Astrocyte (in vitro differentiated cells and primary cell): ENCODE results near the gene SMTNL1. TPM values are rescaled to one million over a fixed set of nuclear protein-coding genes. Genes with fewer than 3 reads are reported as not detected.

ENCODE experiments used
- DNase-seq: peaks from one replicate; pipeline ENCODE4 v3.0.0-alpha.2; 2010; ENCODE audit warnings: low read depth
- FAIRE-seq: peaks from 2 replicates; lab custom pipeline; 2011; peaks lifted over from hg19 to GRCh38; lab: Jason Lieb, UNC
- H2AFZ ChIP-seq: 2 replicates; pipeline ENCODE4 v1.6.0; 2012; ENCODE audit warnings: low read depth, low read length, inconsistent platforms
- H3K27ac ChIP-seq: 2 replicates; pipeline ENCODE4 v1.5.1; 2011; ENCODE audit warnings: low read depth, low read length, inconsistent platforms
- H3K27me3 ChIP-seq: 2 replicates; pipeline ENCODE4 v1.6.0; 2011; ENCODE audit warnings: low read length, inconsistent platforms; ENCODE audit not compliant: insufficient read depth
- H3K36me3 ChIP-seq: 2 replicates; pipeline ENCODE4 v1.5.1; 2011; ENCODE audit warnings: low read length, inconsistent platforms; ENCODE audit not compliant: insufficient read depth
- H3K4me1 ChIP-seq: 2 replicates; pipeline ENCODE4 v1.5.1; 2011; ENCODE audit warnings: low read length, inconsistent platforms; ENCODE audit not compliant: insufficient read depth
- H3K4me2 ChIP-seq: 2 replicates; pipeline ENCODE4 v1.6.0; 2012; ENCODE audit warnings: low read length, inconsistent platforms
- H3K4me3 ChIP-seq: 2 replicates; pipeline ENCODE4 v1.5.1; 2011; ENCODE audit warnings: low read depth, mild to moderate bottlenecking, low read length, inconsistent platforms; ENCODE audit not compliant: insufficient read depth
- H3K79me2 ChIP-seq: 2 replicates; pipeline ENCODE4 v1.6.0; 2012; ENCODE audit warnings: mild to moderate bottlenecking, low read length, inconsistent platforms; ENCODE audit not compliant: insufficient read depth
- H3K9ac ChIP-seq: 2 replicates; pipeline ENCODE4 v1.6.0; 2012; ENCODE audit warnings: mild to moderate bottlenecking, low read length, inconsistent platforms
- H3K9me3 ChIP-seq: 2 replicates; pipeline ENCODE4 v1.5.1; 2012; ENCODE audit warnings: low read depth, mild to moderate bottlenecking, low read length, inconsistent platforms; ENCODE audit not compliant: insufficient read depth
- H4K20me1 ChIP-seq: 2 replicates; pipeline ENCODE4 v1.6.0; 2012; ENCODE audit warnings: low read length, inconsistent platforms; ENCODE audit not compliant: insufficient read depth
- H3K27ac Mint-ChIP-seq: one replicate; pipeline ENCODE4 v1.8.0; 2021; ENCODE audit warnings: mild to moderate bottlenecking, mixed read lengths; ENCODE audit not compliant: unreplicated experiment
- H3K27me3 Mint-ChIP-seq: one replicate; pipeline ENCODE4 v1.8.0; 2021; ENCODE audit warnings: low read depth, mixed read lengths; ENCODE audit not compliant: unreplicated experiment
- H3K36me3 Mint-ChIP-seq: one replicate; pipeline ENCODE4 v1.8.0; 2021; ENCODE audit warnings: low read depth, mixed read lengths; ENCODE audit not compliant: unreplicated experiment
- H3K4me1 Mint-ChIP-seq: one replicate; pipeline ENCODE4 v1.8.0; 2021; ENCODE audit warnings: low read depth, mixed read lengths; ENCODE audit not compliant: unreplicated experiment
- H3K4me3 Mint-ChIP-seq: one replicate; pipeline ENCODE4 v1.8.0; 2021; ENCODE audit warnings: mild to moderate bottlenecking, moderate library complexity, mixed read lengths; ENCODE audit not compliant: unreplicated experiment
- H3K9me3 Mint-ChIP-seq: one replicate; pipeline ENCODE4 v1.8.0; 2021; ENCODE audit warnings: mild to moderate bottlenecking, mixed read lengths; ENCODE audit not compliant: unreplicated experiment
- EZH2 ChIP-seq: IDR thresholded peaks from 2 replicates; pipeline ENCODE4 v1.6.1; 2012; ENCODE audit warnings: mild to moderate bottlenecking, low read length, inconsistent platforms; ENCODE audit not compliant: insufficient read depth
- total RNA-seq: library from RNA; stranded (reverse); gene quantifications from 2 replicates; pipeline ENCODE4 v1.2.1, GENCODE V29; 2021
- TF ChIP-seq, protein P1 (sequence below): IDR thresholded peaks from 2 replicates; pipeline ENCODE4 v1.5.1; 2011; ENCODE audit warnings: low read depth, mild to moderate bottlenecking, inconsistent platforms, low read length, moderate library complexity; ENCODE audit not compliant: insufficient read depth

The SMTNL1 gene
- total RNA-seq, 1 donor from 2014 or later, result not detected

DNA sequence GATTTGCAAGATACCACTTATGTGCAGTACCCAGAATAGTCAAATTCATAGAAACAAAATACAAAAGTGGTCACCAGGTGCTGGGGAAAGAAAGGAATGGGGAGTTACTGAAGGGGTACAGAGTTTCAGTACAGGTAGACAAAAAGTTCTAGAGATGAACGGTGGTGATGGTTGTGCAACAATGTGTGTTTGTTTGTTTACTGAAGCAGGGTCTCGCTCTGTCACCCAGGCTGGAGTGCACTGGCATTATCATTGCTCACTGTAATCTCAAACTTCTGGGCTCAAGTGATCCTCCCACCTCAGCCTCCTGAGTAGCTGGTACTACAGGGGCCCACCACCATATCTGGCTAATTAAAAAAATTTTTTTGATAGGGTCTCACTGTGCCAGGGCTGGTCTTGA lies 18.0 kb downstream of the SMTNL1 start:
- H4K20me1 ChIP-seq, result no peaks in the 10 kb centered on the region
- no peaks in the 10 kb centered on the region for H3K79me2 ChIP-seq
- H3K9me3 Mint-ChIP-seq, result no peaks in the 10 kb centered on the region
- no peaks in the 10 kb centered on the region for H3K27me3 ChIP-seq
- no peaks in the 10 kb centered on the region for H3K9me3 ChIP-seq
- H3K4me1 Mint-ChIP-seq, result no peaks in the 10 kb centered on the region
- H3K27me3 Mint-ChIP-seq, result no peaks in the 10 kb centered on the region
- DNase-seq, result no peak
- TF ChIP-seq EZH2, result no peak
- TF ChIP-seq, protein P1, sequence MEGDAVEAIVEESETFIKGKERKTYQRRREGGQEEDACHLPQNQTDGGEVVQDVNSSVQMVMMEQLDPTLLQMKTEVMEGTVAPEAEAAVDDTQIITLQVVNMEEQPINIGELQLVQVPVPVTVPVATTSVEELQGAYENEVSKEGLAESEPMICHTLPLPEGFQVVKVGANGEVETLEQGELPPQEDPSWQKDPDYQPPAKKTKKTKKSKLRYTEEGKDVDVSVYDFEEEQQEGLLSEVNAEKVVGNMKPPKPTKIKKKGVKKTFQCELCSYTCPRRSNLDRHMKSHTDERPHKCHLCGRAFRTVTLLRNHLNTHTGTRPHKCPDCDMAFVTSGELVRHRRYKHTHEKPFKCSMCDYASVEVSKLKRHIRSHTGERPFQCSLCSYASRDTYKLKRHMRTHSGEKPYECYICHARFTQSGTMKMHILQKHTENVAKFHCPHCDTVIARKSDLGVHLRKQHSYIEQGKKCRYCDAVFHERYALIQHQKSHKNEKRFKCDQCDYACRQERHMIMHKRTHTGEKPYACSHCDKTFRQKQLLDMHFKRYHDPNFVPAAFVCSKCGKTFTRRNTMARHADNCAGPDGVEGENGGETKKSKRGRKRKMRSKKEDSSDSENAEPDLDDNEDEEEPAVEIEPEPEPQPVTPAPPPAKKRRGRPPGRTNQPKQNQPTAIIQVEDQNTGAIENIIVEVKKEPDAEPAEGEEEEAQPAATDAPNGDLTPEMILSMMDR, result no peak
- no peak overlapping the region for H3K9ac ChIP-seq
- H3K4me1 ChIP-seq, result no peaks in the 10 kb centered on the region
- H3K36me3 ChIP-seq, result no peaks in the 10 kb centered on the region
- H3K27ac ChIP-seq, result no peak overlapping the region
- no peak overlapping the region for H3K4me2 ChIP-seq
- H2AFZ ChIP-seq, result no peak overlapping the region
- no peak overlapping the region for H3K4me3 Mint-ChIP-seq
- H3K4me3 ChIP-seq, result no peak overlapping the region
- peaks cover 57% of the 10 kb centered on the region for H3K36me3 Mint-ChIP-seq
- no peak for FAIRE-seq
- H3K27ac Mint-ChIP-seq, result no peak overlapping the region

DNA sequence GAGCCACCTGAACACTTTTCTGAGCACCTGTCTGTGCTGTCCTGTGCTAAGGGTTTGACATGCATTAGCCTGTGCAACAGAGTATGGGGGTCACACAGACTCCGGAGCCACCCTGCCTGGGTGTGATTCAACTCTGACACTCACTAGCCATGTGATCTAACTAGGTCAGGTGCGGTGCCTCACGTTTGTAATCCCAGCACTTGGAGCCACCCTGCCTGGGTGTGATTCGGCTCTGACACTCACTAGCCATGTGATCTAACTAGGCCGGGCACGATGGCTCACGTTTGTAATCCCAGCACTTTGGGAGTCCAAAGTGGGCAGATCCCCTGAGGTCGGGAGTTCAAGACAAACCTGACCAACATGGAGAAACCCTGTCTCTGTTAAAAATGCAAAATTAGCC lies 18.6 kb downstream of the SMTNL1 start:
- Histone ChIP-seq H3K9ac (no peak overlapping the region), H2AFZ (no peak overlapping the region), H3K4me2 (no peak overlapping the region), H3K27ac (no peak overlapping the region), H3K4me1 (no peaks in the 10 kb centered on the region), H3K79me2 (no peaks in the 10 kb centered on the region), H3K9me3 (no peaks in the 10 kb centered on the region), H4K20me1 (no peaks in the 10 kb centered on the region), H3K36me3 (no peaks in the 10 kb centered on the region), H3K27me3 (no peaks in the 10 kb centered on the region), H3K4me3 (no peak overlapping the region)
- Mint-ChIP-seq H3K27ac (no peak overlapping the region), H3K4me3 (no peak overlapping the region), H3K4me1 (no peaks in the 10 kb centered on the region), H3K36me3 (peaks cover 55% of the 10 kb centered on the region), H3K9me3 (no peaks in the 10 kb centered on the region), H3K27me3 (no peaks in the 10 kb centered on the region)
- FAIRE-seq, result no peak
- no peak for DNase-seq
- TF ChIP-seq EZH2, result no peak
- TF ChIP-seq, protein P1, result no peak

DNA sequence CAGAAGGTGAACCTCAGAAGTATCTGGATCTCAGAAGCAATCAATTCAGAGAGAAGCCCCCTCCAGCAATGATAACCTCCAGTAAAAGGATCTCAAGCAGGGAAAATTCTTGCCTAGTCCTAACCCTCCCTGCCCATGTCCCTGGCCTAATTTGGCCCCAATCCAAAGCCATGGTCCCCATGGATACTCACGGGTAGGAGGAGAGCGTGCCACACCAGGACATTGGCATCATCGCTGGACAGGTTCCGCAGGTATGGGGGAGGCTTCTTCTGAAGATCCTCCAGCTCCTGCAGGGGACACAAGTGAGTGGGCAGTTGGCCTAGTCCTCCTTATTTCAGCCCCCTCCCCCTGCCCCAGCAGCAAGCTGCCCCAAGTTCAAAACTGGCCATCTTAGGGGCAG lies 22.8 kb downstream of the SMTNL1 start:
- Histone ChIP-seq H3K36me3 (no peaks in the 10 kb centered on the region), H3K4me3 (no peak overlapping the region), H3K4me1 (no peaks in the 10 kb centered on the region), H3K9ac (no peak overlapping the region), H3K27ac (no peak overlapping the region), H3K4me2 (no peak overlapping the region), H2AFZ (no peak overlapping the region), H3K79me2 (no peaks in the 10 kb centered on the region), H3K9me3 (no peaks in the 10 kb centered on the region), H4K20me1 (no peaks in the 10 kb centered on the region), H3K27me3 (no peaks in the 10 kb centered on the region)
- DNase-seq, result no peak
- Mint-ChIP-seq H3K4me1 (peaks cover 3% of the 10 kb centered on the region), H3K27me3 (no peaks in the 10 kb centered on the region), H3K36me3 (peaks cover 35% of the 10 kb centered on the region), H3K27ac (no peak overlapping the region), H3K9me3 (no peaks in the 10 kb centered on the region), H3K4me3 (no peak overlapping the region)
- no peak for FAIRE-seq
- no peak for TF ChIP-seq EZH2
- TF ChIP-seq, protein P1, result no peak
